Neuronal stem cell (in vitro differentiated cells): Measurements from ENCODE around the gene PFKFB4.

Experiments used
- DNase-seq: peaks from one replicate; pipeline ENCODE4 v3.0.0-alpha.2; 2013; ENCODE audit warnings: low spot score
- H2AFZ ChIP-seq: one replicate; pipeline ENCODE4 v1.6.1; 2013; ENCODE audit warnings: mild to moderate bottlenecking, low read length, inconsistent platforms
- H2AK5ac ChIP-seq: 2 replicates; pipeline ENCODE4 v1.6.1; 2013; ENCODE audit warnings: low read depth, mild to moderate bottlenecking, inconsistent platforms, low read length, moderate library complexity, mixed read lengths
- H2BK120ac ChIP-seq: 2 replicates; pipeline ENCODE4 v1.6.1; 2013; ENCODE audit warnings: low read depth, mild to moderate bottlenecking, inconsistent platforms, low read length, moderate library complexity, mixed read lengths
- H2BK12ac ChIP-seq: one replicate; pipeline ENCODE4 v1.6.1; 2013; ENCODE audit warnings: low read length, inconsistent platforms
- H2BK15ac ChIP-seq: 2 replicates; pipeline ENCODE4 v1.6.1; 2013; ENCODE audit warnings: mild to moderate bottlenecking, low read length, inconsistent platforms, mixed read lengths
- H2BK5ac ChIP-seq: one replicate; pipeline ENCODE4 v1.6.1; 2013; ENCODE audit warnings: inconsistent platforms, mild to moderate bottlenecking, low read length, moderate library complexity
- H3K14ac ChIP-seq: one replicate; pipeline ENCODE4 v1.6.1; 2013; ENCODE audit warnings: low read length, inconsistent platforms
- H3K18ac ChIP-seq: 2 replicates; pipeline ENCODE4 v1.6.1; 2013; ENCODE audit warnings: low read length, inconsistent platforms
- H3K23ac ChIP-seq: 2 replicates; pipeline ENCODE4 v1.6.1; 2013; ENCODE audit warnings: low read depth, mild to moderate bottlenecking, mixed read lengths, low read length, inconsistent platforms; ENCODE audit not compliant: poor library complexity
- H3K27ac ChIP-seq: replicated peaks from 3 replicates; pipeline ENCODE4 v1.5.1; 2013; ENCODE audit warnings: low read length, inconsistent platforms
- H3K27me3 ChIP-seq, 3 experiments: 2 replicates each; pipeline ENCODE4 v1.6.1; 2013; ENCODE audit warnings: low read length in 3 of 3, mild to moderate bottlenecking in 2 of 3, inconsistent platforms in 1 of 3, low read depth in 1 of 3, mixed read lengths in 1 of 3, moderate library complexity in 1 of 3; ENCODE audit not compliant: control insufficient read depth in 3 of 3, insufficient read depth in 3 of 3
- H3K36me3 ChIP-seq, 2 donors: replicated peaks in 1 of 2; 2 replicates each; pipeline ENCODE4 v1.6.1; 2013; ENCODE audit warnings: low read length in 2 of 2; ENCODE audit not compliant: control insufficient read depth in 2 of 2, insufficient read depth in 2 of 2
- H3K4ac ChIP-seq: 2 replicates; pipeline ENCODE4 v1.6.1; 2013; ENCODE audit warnings: inconsistent platforms, mild to moderate bottlenecking, low read length, moderate library complexity
- H3K4me1 ChIP-seq, 2 donors: 1 replicate in 1 of 2; 2 replicates in 1 of 2; pipeline ENCODE4 v1.6.1; 2013; ENCODE audit warnings: low read length in 2 of 2, low read depth in 1 of 2; ENCODE audit not compliant: control insufficient read depth in 2 of 2, insufficient read depth in 1 of 2
- H3K4me2 ChIP-seq: one replicate; pipeline ENCODE4 v1.6.1; 2013; ENCODE audit warnings: mild to moderate bottlenecking, low read length, inconsistent platforms; ENCODE audit not compliant: insufficient read depth, poor library complexity, severe bottlenecking
- H3K4me3 ChIP-seq, 2 donors: 2 replicates each; pipeline ENCODE4 v1.5.1; 2013; ENCODE audit warnings: low read length in 2 of 2, mild to moderate bottlenecking in 2 of 2, inconsistent platforms in 1 of 2, moderate library complexity in 1 of 2
- H3K79me1 ChIP-seq: one replicate; pipeline ENCODE4 v1.6.1; 2013; ENCODE audit warnings: low read depth, mild to moderate bottlenecking, inconsistent platforms, low read length, moderate library complexity
- H3K9ac ChIP-seq: one replicate; pipeline ENCODE4 v1.6.1; 2013; ENCODE audit warnings: mild to moderate bottlenecking, low read depth, low read length, inconsistent platforms; ENCODE audit not compliant: poor library complexity
- H3K9me3 ChIP-seq, 2 donors: replicated peaks in 1 of 2; 2 replicates each; pipeline versions ENCODE3 to v1.6.1; 2013; ENCODE audit warnings: low read length in 2 of 2, mild to moderate bottlenecking in 2 of 2, inconsistent platforms in 1 of 2, low read depth in 1 of 2, mixed read lengths in 1 of 2, moderate library complexity in 1 of 2; ENCODE audit not compliant: control insufficient read depth in 2 of 2, insufficient read depth in 1 of 2
- H4K8ac ChIP-seq: one replicate; pipeline ENCODE4 v1.6.1; 2013; ENCODE audit warnings: low read depth, mild to moderate bottlenecking, inconsistent platforms, low read length, moderate library complexity
- H4K91ac ChIP-seq: one replicate; pipeline ENCODE4 v1.6.1; 2013; ENCODE audit warnings: low read length, low read depth, mild to moderate bottlenecking, inconsistent platforms; ENCODE audit not compliant: poor library complexity
- WGBS, 2 donors: extraction: QIAGEN DNeasy Blood & Tissue Kit; methylation state at CpG; one replicate each; pipeline ENCODE4 v1.1.7; 2013; ENCODE audit warnings: missing lambda C conversion rate in 2 of 2, mixed read lengths in 1 of 2; ENCODE audit not compliant: insufficient read length in 2 of 2, insufficient replicate concordance in 1 of 2; ENCODE audit errors: extremely low coverage in 2 of 2; 5-methylcytosine and 5-hydroxymethylcytosine counted together

Gene PFKFB4

GRCh38 chr3:48566401-48566760, 9.8 kb upstream of the PFKFB4 start:
- no peak overlapping the region for H3K27ac ChIP-seq
- no peak overlapping the region for H3K4me2 ChIP-seq
- no peak for DNase-seq
- H2AK5ac ChIP-seq, result no peak overlapping the region
- H3K79me1 ChIP-seq, result no peaks in the 10 kb centered on the region
- no peaks in the 10 kb centered on the region for H3K27me3 ChIP-seq
- H3K18ac ChIP-seq, result no peak overlapping the region
- H3K23ac ChIP-seq, result no peak overlapping the region
- no peak overlapping the region for H3K4me3 ChIP-seq
- H4K8ac ChIP-seq, result no peak overlapping the region
- no peak overlapping the region for H2AFZ ChIP-seq
- peak overlapping the region; percentile 67 for H2BK15ac ChIP-seq
- no CpG with 5 or more reads among the region's 9 CpGs for WGBS, 2 donors
- no peaks in the 10 kb centered on the region for H3K9me3 ChIP-seq
- H3K36me3 ChIP-seq, result peaks cover 0 to 5% of the 10 kb centered on the region in 2 donors
- no peak overlapping the region for H2BK120ac ChIP-seq
- no peak overlapping the region for H3K14ac ChIP-seq
- peaks cover 18% of the 10 kb centered on the region in 2 donors for H3K4me1 ChIP-seq
- peak overlapping the region; percentile 48 for H2BK5ac ChIP-seq
- H3K9ac ChIP-seq, result no peak overlapping the region
- H3K4ac ChIP-seq, result no peak overlapping the region
- H4K91ac ChIP-seq, result no peak overlapping the region
- no peak overlapping the region for H2BK12ac ChIP-seq

- Histone ChIP-seq H4K8ac (no peak overlapping the region), H3K27ac (no peak overlapping the region), H4K91ac (no peak overlapping the region), H3K4ac (no peak overlapping the region), H3K9ac (no peak overlapping the region), H3K18ac (no peak overlapping the region), H2BK120ac (no peak overlapping the region), H3K27me3 (no peaks in the 10 kb centered on the region), H3K36me3 (peaks cover 0 to 5% of the 10 kb centered on the region in 2 donors), H2AFZ (no peak overlapping the region), H2AK5ac (peak overlapping the region; percentile 68), H3K4me3 (no peak overlapping the region), H3K4me2 (no peak overlapping the region), H3K9me3 (no peaks in the 10 kb centered on the region), H3K23ac (no peak overlapping the region), H3K14ac (peak overlapping the region; percentile 82), H3K4me1 (peaks cover 22% of the 10 kb centered on the region in 2 donors), H2BK12ac (peak overlapping the region; percentile 58), H2BK15ac (peak overlapping the region; percentile 67), H2BK5ac (peak overlapping the region; percentile 48), H3K79me1 (no peaks in the 10 kb centered on the region)
- no peak for DNase-seq
- no CpG with 5 or more reads among the region's 7 CpGs for whole genome bisulfite sequencing, 2 donors
Observed at GRCh38 chr3:48565591-48566400, 9.2 kb upstream of the PFKFB4 start.

GRCh38 chr3:48565186-48565585, 8.6 kb upstream of the PFKFB4 start:
- peaks cover 28 to 29% of the 10 kb centered on the region in 2 donors for H3K4me1 ChIP-seq
- no peak overlapping the region for H2BK120ac ChIP-seq
- no peak overlapping the region for H2AFZ ChIP-seq
- H3K79me1 ChIP-seq, result no peaks in the 10 kb centered on the region
- peaks cover 0 to 5% of the 10 kb centered on the region in 2 donors for H3K36me3 ChIP-seq
- H3K27me3 ChIP-seq, result no peaks in the 10 kb centered on the region
- no peak overlapping the region for H2BK5ac ChIP-seq
- H3K23ac ChIP-seq, result peak overlapping the region; percentile 66
- no peak overlapping the region for H3K9ac ChIP-seq
- H3K4me2 ChIP-seq, result no peak overlapping the region
- H3K4ac ChIP-seq, result no peak overlapping the region
- peak overlapping the region; percentile 26 for H4K8ac ChIP-seq
- no peak overlapping the region for H2BK15ac ChIP-seq
- H3K9me3 ChIP-seq, result no peaks in the 10 kb centered on the region
- H3K14ac ChIP-seq, result peak overlapping the region; percentile 26
- peak overlapping the region; percentile 89 for H2AK5ac ChIP-seq
- H4K91ac ChIP-seq, result peak overlapping the region; percentile 8
- H3K4me3 ChIP-seq, result no peak overlapping the region
- H2BK12ac ChIP-seq, result no peak overlapping the region
- peak overlapping the region; percentile 30 for H3K18ac ChIP-seq
- no peak for DNase-seq
- no peak overlapping the region for H3K27ac ChIP-seq
- no CpG with 5 or more reads among the region's 11 CpGs for WGBS, 2 donors

- Histone ChIP-seq H3K36me3 (peaks cover 0 to 4% of the 10 kb centered on the region in 2 donors), H4K8ac (no peak overlapping the region), H3K4me3 (no peak overlapping the region), H3K23ac (no peak overlapping the region), H2BK15ac (peak overlapping the region; percentile 65), H4K91ac (no peak overlapping the region), H3K9me3 (no peaks in the 10 kb centered on the region), H3K14ac (peak overlapping the region; percentile 26), H2AFZ (no peak overlapping the region), H3K27me3 (no peaks in the 10 kb centered on the region), H2AK5ac (peak overlapping the region; percentile 89), H3K18ac (no peak overlapping the region), H3K27ac (no peak overlapping the region), H3K4ac (no peak overlapping the region), H3K4me2 (no peak overlapping the region), H2BK5ac (no peak overlapping the region), H3K9ac (no peak overlapping the region), H2BK12ac (peak overlapping the region; percentile 78), H2BK120ac (no peak overlapping the region), H3K79me1 (no peaks in the 10 kb centered on the region), H3K4me1 (peaks cover 32 to 33% of the 10 kb centered on the region in 2 donors)
- WGBS, 2 donors, result no CpG with 5 or more reads among the region's 11 CpGs
- no peak for DNase-seq
Observed at GRCh38 chr3:48564667-48565066, 8.1 kb upstream of the PFKFB4 start.
